DND-41 (cell line): ENCODE data around the gene CPNE5.

Source experiments
- ATAC-seq: fragments of 200-7000 bp; cut with Tn5 transposase; 3 replicates; pipeline ENCODE4 v1.9.1; 2021; ENCODE audit warnings: low read depth; ENCODE audit not compliant: insufficient read depth
- DNase-seq: peaks from one replicate; pipeline ENCODE4 v3.0.0-alpha.2; 2020
- H2AFZ ChIP-seq: 2 replicates; pipeline ENCODE4 v1.6.0; 2012; ENCODE audit warnings: low read depth, low read length
- H3K27ac ChIP-seq: 2 replicates; pipeline ENCODE4 v1.5.1; 2012; ENCODE audit warnings: low read length, inconsistent platforms
- H3K27me3 ChIP-seq: fragments of 200-600 bp; sonication (generic); 2 replicates; pipeline ENCODE4 v1.6.0; 2012; ENCODE audit warnings: low read length, mild to moderate bottlenecking, inconsistent platforms; ENCODE audit not compliant: insufficient read depth, poor library complexity
- H3K36me3 ChIP-seq: 2 replicates; pipeline ENCODE4 v1.5.1; 2012; ENCODE audit warnings: low read length, inconsistent platforms; ENCODE audit not compliant: insufficient read depth
- H3K4me1 ChIP-seq: 2 replicates; pipeline ENCODE4 v1.5.1; 2012; ENCODE audit warnings: mild to moderate bottlenecking, low read length; ENCODE audit not compliant: insufficient read depth
- H3K4me2 ChIP-seq: 2 replicates; pipeline ENCODE4 v1.6.0; 2012; ENCODE audit warnings: mild to moderate bottlenecking, moderate library complexity, low read length, inconsistent platforms; ENCODE audit not compliant: insufficient read depth
- H3K4me3 ChIP-seq, 2 experiments: fragments of 200-600 bp in 1 of 2; shearing (Covaris generic) in 1 of 2; 2 replicates each; pipeline ENCODE4 v1.5.1; 2012 to 2016; ENCODE audit warnings: inconsistent platforms in 2 of 2, low read length in 2 of 2, mild to moderate bottlenecking in 2 of 2, low read depth in 1 of 2, moderate library complexity in 1 of 2
- H3K79me2 ChIP-seq: 2 replicates; pipeline ENCODE4 v1.6.0; 2012; ENCODE audit warnings: low read length, inconsistent platforms; ENCODE audit not compliant: insufficient read depth
- H3K9ac ChIP-seq: 2 replicates; pipeline ENCODE4 v1.6.0; 2012; ENCODE audit warnings: low read depth, mild to moderate bottlenecking, inconsistent platforms, low read length, moderate library complexity
- H3K9me3 ChIP-seq: 2 replicates; pipeline ENCODE4 v1.5.1; 2012; ENCODE audit warnings: low read length, moderate library complexity, mild to moderate bottlenecking, inconsistent platforms; ENCODE audit not compliant: insufficient read depth, severe bottlenecking
- H4K20me1 ChIP-seq: 2 replicates; pipeline ENCODE4 v1.6.0; 2012; ENCODE audit warnings: low read length; ENCODE audit not compliant: insufficient read depth
- EZH2 ChIP-seq: IDR thresholded peaks from 3 replicates; pipeline ENCODE4 v1.6.1; 2012; ENCODE audit warnings: borderline replicate concordance, low read depth, mild to moderate bottlenecking, moderate library complexity, low read length, inconsistent platforms; ENCODE audit not compliant: severe bottlenecking
- TF ChIP-seq, protein P1 (sequence below): IDR thresholded peaks from 2 replicates; pipeline ENCODE4 v1.5.1; 2012; ENCODE audit warnings: borderline replicate concordance, low read length, moderate library complexity, mild to moderate bottlenecking; ENCODE audit not compliant: poor library complexity, severe bottlenecking; ENCODE audit errors: extremely low read depth

CPNE5 gene

GRCh38 chr6:36856277-36856676 is 17.0 kb upstream of the CPNE5 start:
- peaks cover 89% of the 10 kb centered on the region for H3K36me3 ChIP-seq
- H3K27ac ChIP-seq = no peak overlapping the region
- no peak overlapping the region for H3K9ac ChIP-seq
- no peak overlapping the region for H2AFZ ChIP-seq
- peaks cover 48% of the 10 kb centered on the region for H3K79me2 ChIP-seq
- no peaks in the 10 kb centered on the region for H3K27me3 ChIP-seq
- DNase-seq (no peak), ATAC-seq (no peak)
- H3K4me1 ChIP-seq = no peaks in the 10 kb centered on the region
- no peak for TF ChIP-seq EZH2
- TF ChIP-seq, protein P1, sequence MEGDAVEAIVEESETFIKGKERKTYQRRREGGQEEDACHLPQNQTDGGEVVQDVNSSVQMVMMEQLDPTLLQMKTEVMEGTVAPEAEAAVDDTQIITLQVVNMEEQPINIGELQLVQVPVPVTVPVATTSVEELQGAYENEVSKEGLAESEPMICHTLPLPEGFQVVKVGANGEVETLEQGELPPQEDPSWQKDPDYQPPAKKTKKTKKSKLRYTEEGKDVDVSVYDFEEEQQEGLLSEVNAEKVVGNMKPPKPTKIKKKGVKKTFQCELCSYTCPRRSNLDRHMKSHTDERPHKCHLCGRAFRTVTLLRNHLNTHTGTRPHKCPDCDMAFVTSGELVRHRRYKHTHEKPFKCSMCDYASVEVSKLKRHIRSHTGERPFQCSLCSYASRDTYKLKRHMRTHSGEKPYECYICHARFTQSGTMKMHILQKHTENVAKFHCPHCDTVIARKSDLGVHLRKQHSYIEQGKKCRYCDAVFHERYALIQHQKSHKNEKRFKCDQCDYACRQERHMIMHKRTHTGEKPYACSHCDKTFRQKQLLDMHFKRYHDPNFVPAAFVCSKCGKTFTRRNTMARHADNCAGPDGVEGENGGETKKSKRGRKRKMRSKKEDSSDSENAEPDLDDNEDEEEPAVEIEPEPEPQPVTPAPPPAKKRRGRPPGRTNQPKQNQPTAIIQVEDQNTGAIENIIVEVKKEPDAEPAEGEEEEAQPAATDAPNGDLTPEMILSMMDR = no peak
- H3K4me2 ChIP-seq = no peak overlapping the region
- H4K20me1 ChIP-seq = peaks cover 13% of the 10 kb centered on the region; the same call in 1 of the 2 replicates
- no peaks in the 10 kb centered on the region for H3K9me3 ChIP-seq
- no peak overlapping the region for H3K4me3 ChIP-seq

GRCh38 chr6:36855750-36856149 is 16.5 kb upstream of the CPNE5 start:
- no peaks in the 10 kb centered on the region for H3K27me3 ChIP-seq
- H3K9ac ChIP-seq = no peak overlapping the region
- ATAC-seq (no peak), DNase-seq (no peak)
- peaks cover 85% of the 10 kb centered on the region for H3K36me3 ChIP-seq
- no peak overlapping the region for H3K4me2 ChIP-seq
- no peak overlapping the region for H3K27ac ChIP-seq
- H3K4me3 ChIP-seq = no peak overlapping the region
- peaks cover 13% of the 10 kb centered on the region; the same call in 1 of the 2 replicates for H4K20me1 ChIP-seq
- no peaks in the 10 kb centered on the region for H3K9me3 ChIP-seq
- H3K4me1 ChIP-seq = no peaks in the 10 kb centered on the region
- TF ChIP-seq, protein P1 = no peak
- no peak for TF ChIP-seq EZH2
- H2AFZ ChIP-seq = no peak overlapping the region
- H3K79me2 ChIP-seq = peaks cover 42% of the 10 kb centered on the region

GRCh38 chr6:36853325-36853724 is 14.1 kb upstream of the CPNE5 start:
- Histone ChIP-seq H4K20me1 (peaks cover 11% of the 10 kb centered on the region; the same call in 1 of the 2 replicates), H3K36me3 (peaks cover 69% of the 10 kb centered on the region), H3K27ac (no peak overlapping the region), H3K4me3 (no peak overlapping the region), H3K9ac (no peak overlapping the region), H3K27me3 (no peaks in the 10 kb centered on the region), H3K9me3 (no peaks in the 10 kb centered on the region), H3K79me2 (peaks cover 20% of the 10 kb centered on the region), H3K4me1 (no peaks in the 10 kb centered on the region), H2AFZ (no peak overlapping the region), H3K4me2 (no peak overlapping the region)
- no peak for DNase-seq
- no peak for ATAC-seq
- no peak for TF ChIP-seq EZH2
- TF ChIP-seq, protein P1 = no peak

- TF ChIP-seq EZH2 = no peak
- TF ChIP-seq, protein P1 = no peak
- Histone ChIP-seq H4K20me1 (peaks cover 11% of the 10 kb centered on the region; the same call in 1 of the 2 replicates), H3K79me2 (peaks cover 14% of the 10 kb centered on the region), H2AFZ (no peak overlapping the region), H3K9ac (no peak overlapping the region), H3K27me3 (no peaks in the 10 kb centered on the region), H3K4me3 (no peak overlapping the region), H3K36me3 (peaks cover 64% of the 10 kb centered on the region), H3K9me3 (no peaks in the 10 kb centered on the region), H3K4me2 (no peak overlapping the region), H3K27ac (no peak overlapping the region), H3K4me1 (no peaks in the 10 kb centered on the region)
- no peak for ATAC-seq
- DNase-seq = no peak
Observed at GRCh38 chr6:36852481-36853147, 13.4 kb upstream of the CPNE5 start.
